Measurements from ENCODE around the gene THOC6.
A peak's percentile ranks its signal among the peaks of the same experiment; 100 is the strongest.

THOC6 gene

GRCh38 chr16:3015865-3016521, 7.8 kb upstream of the THOC6 start:
- no peak for DNase-seq (ENCODE audit: low spot score)

- DNase-seq (ENCODE audit: low spot score): no peak
Measured at GRCh38 chr16:3017344-3017743, 6.5 kb upstream of the THOC6 start.

- no peak for DNase-seq (ENCODE audit: low spot score)
Measured at GRCh38 chr16:3017794-3018506, 5.9 kb upstream of the THOC6 start, which contains the start of gene CLDN6. TSS of gene CLDN6 (minus strand) at chr16:3018183. CDS start at chr16:3016021, 2,162 bp downstream.

- DNase-seq (ENCODE audit: low spot score): no peak
Measured at GRCh38 chr16:3019594-3020246, 4.1 kb upstream of the THOC6 start.

- DNase-seq (ENCODE audit: low spot score): peak; percentile 93
Measured at GRCh38 chr16:3020247-3020603, 3.6 kb upstream of the THOC6 start, which contains the start of gene TNFRSF12A. TSS of gene TNFRSF12A (plus strand) at chr16:3020368. CDS start at chr16:3020398, 30 bp downstream.

DNA sequence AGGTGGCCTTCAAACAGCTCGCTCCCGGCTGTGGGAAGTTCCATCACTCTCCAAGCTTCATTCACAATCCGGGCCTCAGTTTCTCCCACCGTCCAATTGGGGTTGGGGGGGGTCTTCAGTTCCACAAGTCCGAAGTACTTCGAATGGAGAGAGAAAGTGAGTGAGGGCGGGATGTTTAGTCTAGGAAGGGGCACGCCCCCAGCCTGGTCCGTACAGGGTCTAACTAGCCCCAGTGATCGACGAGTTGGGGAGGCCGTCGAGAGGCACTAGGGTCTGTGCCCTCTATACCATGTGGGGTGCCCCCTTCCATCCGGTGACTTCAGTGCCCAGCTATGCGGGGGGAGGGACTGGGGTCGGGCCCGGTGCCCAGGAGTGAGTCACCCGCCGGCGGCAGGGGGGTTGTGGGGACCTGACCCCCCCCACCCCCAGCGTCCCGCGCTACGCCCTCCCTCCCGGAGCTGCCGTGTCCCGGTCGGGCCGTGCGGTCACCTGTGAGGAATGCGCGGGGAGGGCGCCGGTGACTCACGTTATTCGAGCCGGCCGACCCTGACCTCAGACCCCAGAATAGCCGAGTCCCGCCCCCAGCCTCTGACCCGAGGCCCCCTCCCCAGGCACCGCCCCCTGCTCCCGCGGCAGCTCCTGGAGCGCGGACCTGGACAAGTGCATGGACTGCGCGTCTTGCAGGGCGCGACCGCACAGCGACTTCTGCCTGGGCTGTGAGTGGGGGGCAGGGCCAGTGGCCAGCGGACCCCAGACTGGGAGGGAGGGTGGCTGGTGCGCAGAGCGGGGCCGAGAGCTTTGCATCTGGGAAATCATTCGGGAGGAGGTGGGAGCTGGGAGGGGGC, 3.0 kb upstream of the THOC6 start:
- no peak for DNase-seq (ENCODE audit: low spot score)

GRCh38 chr16:3021449-3022207, 2.2 kb upstream of the THOC6 start:
- DNase-seq (ENCODE audit: low spot score): peak; percentile 77

GRCh38 chr16:3022208-3022683, 1.6 kb upstream of the THOC6 start:
- DNase-seq (ENCODE audit: low spot score): no peak

DNA sequence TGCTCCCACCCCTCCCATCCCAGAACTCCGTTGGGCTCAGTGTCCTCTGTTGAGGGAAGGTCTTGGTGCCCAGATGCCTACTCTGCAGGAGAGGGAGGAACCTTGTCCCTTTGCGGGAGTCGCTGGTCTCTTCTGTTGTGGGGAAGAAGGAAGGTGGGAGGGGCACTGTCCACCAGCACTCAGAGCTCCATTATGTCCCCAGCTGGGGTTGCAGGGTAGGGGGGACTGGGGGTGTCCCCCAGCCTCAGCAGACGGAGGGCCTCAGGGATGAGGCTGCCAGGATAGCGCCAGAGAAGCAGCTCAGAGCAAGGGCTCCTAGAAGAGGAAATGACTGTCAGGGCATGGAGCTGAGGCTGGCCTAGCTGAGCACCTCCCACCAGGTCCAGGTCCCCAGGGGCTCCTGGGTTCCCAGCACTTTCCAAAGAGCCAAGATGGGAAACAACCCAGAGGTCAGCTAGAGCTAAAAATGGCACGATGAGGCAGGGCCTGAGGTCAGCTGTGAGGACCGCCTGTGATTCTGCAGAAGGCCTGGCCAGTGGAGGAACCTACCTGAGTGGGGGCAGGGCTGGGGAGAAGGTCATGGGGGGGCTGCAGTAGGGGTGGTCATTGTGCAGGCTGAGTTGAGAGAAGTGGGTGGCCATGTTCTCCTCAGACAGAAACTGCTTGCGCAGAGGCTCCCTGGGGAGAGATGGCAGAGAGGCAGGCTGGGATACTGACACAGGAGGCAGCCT, 986 bp upstream of the THOC6 start:
- DNase-seq (ENCODE audit: low spot score): no peak

GRCh38 chr16:3023415-3023668, 493 bp upstream of the THOC6 start:
- DNase-seq (ENCODE audit: low spot score): no peak

DNA sequence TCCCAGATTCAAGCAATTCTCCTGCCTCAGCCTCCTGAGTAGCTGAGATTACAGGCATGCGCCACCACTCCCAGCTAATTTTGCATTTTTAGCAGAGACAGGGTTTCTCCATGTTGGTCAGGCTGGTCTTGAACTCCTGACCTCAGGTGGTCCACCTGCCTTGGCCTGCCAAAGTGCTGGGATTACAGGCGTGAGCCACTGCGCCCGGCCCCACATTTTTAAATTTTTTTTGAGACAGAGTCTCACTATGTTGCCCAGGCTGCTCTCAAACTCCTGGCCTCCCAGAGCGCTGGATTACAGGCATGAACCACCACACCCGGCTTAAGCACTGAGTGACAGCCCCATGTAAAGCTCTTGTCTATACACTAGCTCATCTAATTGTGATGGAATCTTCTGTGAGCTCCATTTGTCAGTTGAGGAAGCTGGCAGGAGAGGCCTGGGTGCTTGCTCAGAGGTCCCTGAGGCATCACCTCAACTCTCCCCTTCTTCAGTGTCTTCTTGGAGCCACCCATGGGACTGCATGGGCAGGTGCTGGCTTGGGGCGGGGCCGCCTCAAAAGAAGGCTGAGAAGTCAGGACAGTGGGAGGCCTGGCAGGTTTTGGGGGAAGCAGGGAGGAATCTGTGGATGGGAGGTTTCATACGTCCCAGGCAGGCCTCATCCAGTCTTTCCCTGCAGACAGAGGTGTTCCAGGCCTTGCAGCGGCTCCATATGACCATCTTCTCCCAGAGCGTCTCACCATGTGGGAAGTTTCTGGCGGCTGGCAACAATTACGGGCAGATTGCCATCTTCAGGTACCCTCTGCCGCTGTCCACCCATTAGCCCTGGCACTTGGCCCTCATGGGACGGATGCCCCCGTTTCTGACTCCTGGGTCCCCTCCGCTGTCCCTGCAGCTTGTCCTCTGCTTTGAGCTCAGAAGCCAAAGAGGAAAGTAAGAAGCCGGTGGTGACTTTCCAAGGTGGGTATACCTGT, 1.5 kb downstream of the THOC6 start:
- DNase-seq (ENCODE audit: low spot score): no peak

DNA sequence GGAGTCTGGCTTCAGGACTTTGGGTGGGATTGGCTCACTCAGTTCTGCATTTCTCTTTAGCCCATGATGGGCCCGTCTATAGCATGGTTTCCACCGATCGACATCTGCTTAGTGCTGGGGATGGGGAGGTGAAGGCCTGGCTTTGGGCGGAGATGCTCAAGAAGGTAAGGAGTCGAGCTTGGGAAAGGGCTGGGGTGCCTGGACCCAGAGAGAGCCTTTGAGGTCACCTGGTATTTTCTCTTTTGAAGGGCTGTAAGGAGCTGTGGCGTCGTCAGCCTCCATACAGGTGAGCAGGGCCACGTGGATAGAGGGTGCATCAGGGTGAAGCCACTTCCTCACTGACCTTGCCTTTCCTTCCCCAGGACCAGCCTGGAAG, 2.2 kb downstream of the THOC6 start:
- no peak for DNase-seq (ENCODE audit: low spot score)

DNA sequence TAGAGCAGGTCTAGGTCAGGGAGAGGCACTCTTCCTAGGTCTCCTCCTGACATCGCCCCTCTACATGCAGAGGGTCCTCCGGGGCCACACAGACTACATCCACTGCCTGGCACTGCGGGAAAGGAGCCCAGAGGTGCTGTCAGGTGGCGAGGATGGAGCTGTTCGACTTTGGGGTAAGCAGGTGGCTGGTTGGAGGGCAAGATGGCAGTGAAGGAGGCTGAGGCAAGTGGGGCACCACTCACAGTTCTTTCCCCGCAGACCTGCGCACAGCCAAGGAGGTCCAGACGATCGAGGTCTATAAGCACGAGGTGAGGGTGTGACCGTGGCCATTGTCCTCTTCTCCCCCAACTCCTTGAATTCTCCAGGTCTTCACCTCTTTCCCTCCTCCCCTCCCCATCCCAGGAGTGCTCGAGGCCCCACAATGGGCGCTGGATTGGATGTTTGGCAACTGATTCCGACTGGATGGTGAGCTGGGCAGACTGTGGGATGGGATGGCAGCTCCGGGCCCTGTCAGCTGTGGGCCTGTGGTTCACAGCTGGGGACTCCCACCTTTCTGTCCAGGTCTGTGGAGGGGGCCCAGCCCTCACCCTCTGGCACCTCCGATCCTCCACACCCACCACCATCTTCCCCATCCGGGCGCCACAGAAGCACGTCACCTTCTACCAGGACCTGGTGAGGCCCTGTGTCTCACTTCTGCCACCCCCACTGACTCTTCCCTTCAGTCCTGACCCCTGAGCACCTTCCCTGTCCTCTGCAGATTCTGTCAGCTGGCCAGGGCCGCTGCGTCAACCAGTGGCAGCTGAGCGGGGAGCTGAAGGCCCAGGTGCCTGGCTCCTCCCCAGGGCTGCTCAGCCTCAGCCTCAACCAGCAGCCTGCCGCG, 3.0 kb downstream of the THOC6 start:
- no peak for DNase-seq (ENCODE audit: low spot score)

DNA sequence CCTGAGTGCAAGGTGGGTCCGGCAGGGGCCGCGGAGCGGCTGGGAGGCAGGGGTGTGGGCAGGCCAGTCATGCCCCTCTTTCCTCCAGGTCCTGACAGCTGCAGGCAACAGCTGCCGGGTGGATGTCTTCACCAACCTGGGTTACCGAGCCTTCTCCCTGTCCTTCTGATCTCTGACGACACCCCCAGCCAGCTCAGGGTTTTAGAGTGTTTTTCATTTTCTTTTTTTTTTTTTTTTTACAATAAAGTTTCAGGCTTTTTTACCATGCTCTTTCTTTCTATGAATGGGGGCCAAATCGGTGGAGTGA, 3.6 kb downstream of the THOC6 start:
- DNase-seq (ENCODE audit: low spot score): no peak

DNA sequence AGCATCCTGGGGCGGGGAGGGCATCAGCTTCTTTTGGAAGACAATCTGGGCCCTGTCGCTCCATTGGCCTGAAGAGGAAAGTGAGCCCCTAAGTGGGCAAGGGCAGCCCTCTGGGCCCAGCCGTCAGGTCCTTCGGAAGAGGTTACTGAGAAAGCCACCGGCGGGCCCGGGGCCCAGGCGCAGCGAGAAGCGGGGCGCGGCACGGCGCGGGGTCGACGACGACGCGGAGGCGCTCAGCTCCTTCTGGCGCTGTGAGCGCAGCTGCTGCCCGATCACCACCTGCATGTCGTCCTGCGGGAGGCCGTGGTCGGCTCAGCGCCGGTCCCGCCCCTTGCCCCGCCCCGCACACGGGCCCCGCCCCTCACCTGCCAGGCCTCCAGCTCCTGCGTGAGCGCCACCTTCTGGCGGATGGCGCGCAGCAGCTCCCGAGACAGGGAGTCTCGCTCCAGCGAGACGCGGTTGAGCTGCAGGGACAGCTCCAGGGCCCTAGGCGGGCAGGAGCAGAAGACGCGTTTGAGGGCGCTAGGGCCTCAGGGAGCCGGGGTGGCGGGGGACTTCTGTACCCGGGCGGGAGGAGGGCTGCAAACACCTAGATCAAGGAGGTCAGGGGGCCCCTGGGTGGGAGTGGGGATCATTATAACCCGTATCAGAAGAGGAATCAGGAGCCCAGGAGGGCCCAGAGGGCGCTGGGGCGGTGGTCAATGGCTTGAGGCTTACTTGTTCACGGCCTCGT, 4.3 kb downstream of the THOC6 start:
- DNase-seq (ENCODE audit: low spot score): peak; percentile 94

- no peak for DNase-seq (ENCODE audit: low spot score)
Measured at GRCh38 chr16:3028716-3029319, 5.0 kb downstream of the THOC6 start.

- no peak for DNase-seq (ENCODE audit: low spot score)
Measured at GRCh38 chr16:3029491-3030221, 5.8 kb downstream of the THOC6 start.

All from D341Med (cell line).